Measurements from ENCODE around the gene USP43.
A peak's percentile ranks its signal among the peaks of the same experiment; 100 is the strongest.
"Not testable (repeated sequence)": the region's sequence is repeated elsewhere in the genome, so short reads cannot be mapped to it uniquely, and the experiment has no call there.

Gene USP43, protein sequence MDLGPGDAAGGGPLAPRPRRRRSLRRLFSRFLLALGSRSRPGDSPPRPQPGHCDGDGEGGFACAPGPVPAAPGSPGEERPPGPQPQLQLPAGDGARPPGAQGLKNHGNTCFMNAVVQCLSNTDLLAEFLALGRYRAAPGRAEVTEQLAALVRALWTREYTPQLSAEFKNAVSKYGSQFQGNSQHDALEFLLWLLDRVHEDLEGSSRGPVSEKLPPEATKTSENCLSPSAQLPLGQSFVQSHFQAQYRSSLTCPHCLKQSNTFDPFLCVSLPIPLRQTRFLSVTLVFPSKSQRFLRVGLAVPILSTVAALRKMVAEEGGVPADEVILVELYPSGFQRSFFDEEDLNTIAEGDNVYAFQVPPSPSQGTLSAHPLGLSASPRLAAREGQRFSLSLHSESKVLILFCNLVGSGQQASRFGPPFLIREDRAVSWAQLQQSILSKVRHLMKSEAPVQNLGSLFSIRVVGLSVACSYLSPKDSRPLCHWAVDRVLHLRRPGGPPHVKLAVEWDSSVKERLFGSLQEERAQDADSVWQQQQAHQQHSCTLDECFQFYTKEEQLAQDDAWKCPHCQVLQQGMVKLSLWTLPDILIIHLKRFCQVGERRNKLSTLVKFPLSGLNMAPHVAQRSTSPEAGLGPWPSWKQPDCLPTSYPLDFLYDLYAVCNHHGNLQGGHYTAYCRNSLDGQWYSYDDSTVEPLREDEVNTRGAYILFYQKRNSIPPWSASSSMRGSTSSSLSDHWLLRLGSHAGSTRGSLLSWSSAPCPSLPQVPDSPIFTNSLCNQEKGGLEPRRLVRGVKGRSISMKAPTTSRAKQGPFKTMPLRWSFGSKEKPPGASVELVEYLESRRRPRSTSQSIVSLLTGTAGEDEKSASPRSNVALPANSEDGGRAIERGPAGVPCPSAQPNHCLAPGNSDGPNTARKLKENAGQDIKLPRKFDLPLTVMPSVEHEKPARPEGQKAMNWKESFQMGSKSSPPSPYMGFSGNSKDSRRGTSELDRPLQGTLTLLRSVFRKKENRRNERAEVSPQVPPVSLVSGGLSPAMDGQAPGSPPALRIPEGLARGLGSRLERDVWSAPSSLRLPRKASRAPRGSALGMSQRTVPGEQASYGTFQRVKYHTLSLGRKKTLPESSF

GRCh38 chr17:9644910-9645751 lies at the start of gene USP43:
Gene USP43 (plus strand): TSS chr17:9645517. CDS start chr17:9645633, 116 bp downstream.
- peak in 5 of 10 donors; percentile 13 to 85 (median 28) for DNase-seq
- intact Hi-C loops (cut with DNase I) = no loop called here

DNA sequence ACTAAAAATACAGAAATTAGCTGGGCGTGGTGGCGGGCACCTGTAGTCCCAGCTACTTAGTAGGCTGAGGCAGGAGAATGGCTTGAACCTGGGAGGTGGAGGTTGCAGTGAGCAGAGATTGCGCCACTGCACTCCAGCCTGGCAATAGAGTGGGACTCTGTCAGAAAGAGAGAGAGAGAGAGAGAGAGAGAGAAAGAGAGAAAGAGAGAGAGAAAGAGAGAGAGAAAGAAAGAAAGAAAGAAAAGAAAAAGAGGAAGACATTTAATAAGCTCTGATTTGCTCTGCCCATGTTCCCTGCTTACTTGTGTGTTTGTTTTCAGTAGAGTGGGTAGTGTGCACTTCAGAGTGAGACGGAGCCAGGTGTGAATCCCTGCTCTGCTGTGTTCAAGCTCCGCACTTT lies 47.7 kb upstream of the USP43 start:
- DNase-seq; intact Hi-C loops (cut with DNase I): not testable (repeated sequence)

- intact Hi-C loops (cut with DNase I) = no loop called here
- no peak for DNase-seq
These were observed 46.7 kb upstream of the USP43 start for GRCh38 chr17:9598661-9599060.

GRCh38 chr17:9604583-9604982 lies 40.7 kb upstream of the USP43 start:
- DNase-seq; intact Hi-C loops (cut with DNase I): not testable (repeated sequence)

GRCh38 chr17:9606453-9606852 lies 38.9 kb upstream of the USP43 start:
- no peak for DNase-seq

DNA sequence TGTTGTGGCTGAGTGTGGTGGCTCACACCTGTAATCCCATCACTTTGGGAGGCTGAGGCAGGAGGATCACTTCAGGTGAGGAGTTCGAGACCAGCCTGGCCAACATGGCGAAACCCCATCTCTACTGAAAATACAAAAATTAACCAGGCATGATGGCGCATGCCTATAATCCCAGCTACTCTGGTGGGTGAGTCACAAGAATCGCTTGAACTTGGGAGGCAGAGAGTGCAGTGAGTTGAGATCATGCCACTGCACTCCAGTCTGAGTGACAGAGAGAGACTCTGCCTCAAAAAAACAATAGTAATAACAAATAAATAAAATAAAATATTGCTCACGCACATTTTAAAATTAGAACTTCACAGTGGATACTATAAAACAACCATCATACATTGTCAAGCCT lies 38.3 kb upstream of the USP43 start:
- intact Hi-C loops (cut with DNase I); DNase-seq: not testable (repeated sequence)

More at GRCh38 chr17:9606453-9606852, 38.9 kb upstream of the USP43 start:
- intact Hi-C loops (cut with DNase I) = no loop called here

DNA sequence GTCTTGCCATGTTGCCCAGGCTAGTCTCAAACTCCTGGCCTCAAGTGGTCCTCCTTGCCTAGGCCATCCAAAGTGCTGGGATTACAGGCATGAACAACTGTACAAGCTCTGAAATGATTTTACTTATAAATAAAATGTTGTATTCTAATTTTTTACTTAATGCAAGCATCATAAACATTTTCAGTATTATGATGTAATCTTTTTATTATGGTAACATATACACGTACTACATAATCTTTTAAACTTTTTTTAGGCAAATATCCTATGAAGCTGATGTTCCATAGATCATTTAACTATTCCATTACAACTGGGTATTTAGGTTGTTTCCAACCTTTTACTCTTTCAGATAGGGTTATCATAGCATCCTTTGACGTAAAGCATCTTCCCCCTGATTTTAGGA lies 33.8 kb upstream of the USP43 start:
- DNase-seq = no peak
- intact Hi-C loops (cut with DNase I) = no loop called here

DNA sequence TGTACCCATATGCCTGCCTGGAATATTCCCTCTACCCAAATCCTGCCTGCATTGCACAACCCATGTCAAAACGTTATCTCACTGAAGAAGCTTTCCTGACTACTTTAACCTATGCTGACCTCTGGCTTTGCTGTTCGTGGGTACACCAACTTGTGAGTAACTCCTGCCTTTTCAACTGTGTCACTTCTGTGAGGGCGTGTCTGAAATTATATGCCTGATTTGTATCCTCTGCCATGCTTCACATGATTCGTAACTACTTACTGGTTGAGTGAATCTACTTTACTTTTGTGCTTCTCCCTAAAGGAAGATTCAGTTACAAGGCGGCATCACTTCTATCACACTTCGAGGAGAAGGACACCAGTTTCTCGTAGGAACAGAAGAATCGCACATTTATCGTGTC lies 33.3 kb upstream of the USP43 start:
- DNase-seq = no peak
- intact Hi-C loops (cut with DNase I) = no loop called here

- DNase-seq = no peak
- intact Hi-C loops (cut with DNase I) = no loop called here
These were observed 29.8 kb upstream of the USP43 start for GRCh38 chr17:9615486-9615885.

- intact Hi-C loops (cut with DNase I) = loop anchor here (10.0 kb wide), 1 partner anchor 62 kb away; no protein-coding TSS in a partner anchor
- no peak for DNase-seq
These were observed 22.4 kb upstream of the USP43 start for GRCh38 chr17:9622961-9623360.

DNA sequence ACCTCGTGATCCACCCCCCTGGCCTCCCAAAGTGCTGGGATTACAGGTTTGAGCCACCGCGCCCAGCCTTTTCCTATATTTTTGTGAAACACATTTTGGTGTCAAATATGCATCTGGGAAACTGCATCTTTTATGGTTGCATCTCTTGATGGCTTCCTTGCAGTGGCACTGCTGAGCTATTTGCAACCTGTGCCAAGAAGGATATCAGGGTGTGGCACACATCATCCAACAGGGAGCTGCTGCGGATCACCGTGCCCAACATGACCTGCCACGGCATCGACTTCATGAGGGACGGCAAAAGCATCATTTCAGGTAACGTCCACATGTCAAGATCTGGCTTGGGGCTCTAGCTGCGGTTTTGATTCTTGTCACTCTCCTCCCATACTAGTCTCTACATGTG lies 16.8 kb upstream of the USP43 start:
- peak in 4 of 10 donors; percentile 18 to 84 (median 49) for DNase-seq
- intact Hi-C loops (cut with DNase I) = loop anchor here (10.0 kb wide), 1 partner anchor 56 kb away; no protein-coding TSS in a partner anchor

DNA sequence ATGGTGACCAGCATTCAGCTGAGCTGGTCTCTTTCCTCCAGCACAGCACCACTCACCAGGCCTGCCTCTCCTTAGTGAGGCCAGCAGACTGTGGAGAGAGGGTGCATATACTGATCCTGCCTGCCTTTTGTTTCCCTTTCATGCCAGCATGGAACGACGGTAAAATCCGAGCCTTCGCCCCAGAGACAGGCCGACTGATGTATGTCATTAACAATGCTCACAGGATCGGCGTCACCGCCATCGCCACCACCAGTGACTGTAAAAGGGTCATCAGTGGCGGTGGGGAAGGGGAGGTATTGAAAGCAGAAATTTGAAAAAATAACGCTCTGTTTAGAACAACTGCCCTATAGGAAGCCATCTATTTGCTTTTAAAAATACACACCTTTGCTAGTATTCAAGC lies 12.6 kb upstream of the USP43 start:
- DNase-seq = peak in 2 of 10 donors; percentile 46 to 51
- intact Hi-C loops (cut with DNase I) = no loop called here

GRCh38 chr17:9635340-9635739 lies 10.0 kb upstream of the USP43 start:
- DNase-seq = no peak
- intact Hi-C loops (cut with DNase I) = no loop called here

DNA sequence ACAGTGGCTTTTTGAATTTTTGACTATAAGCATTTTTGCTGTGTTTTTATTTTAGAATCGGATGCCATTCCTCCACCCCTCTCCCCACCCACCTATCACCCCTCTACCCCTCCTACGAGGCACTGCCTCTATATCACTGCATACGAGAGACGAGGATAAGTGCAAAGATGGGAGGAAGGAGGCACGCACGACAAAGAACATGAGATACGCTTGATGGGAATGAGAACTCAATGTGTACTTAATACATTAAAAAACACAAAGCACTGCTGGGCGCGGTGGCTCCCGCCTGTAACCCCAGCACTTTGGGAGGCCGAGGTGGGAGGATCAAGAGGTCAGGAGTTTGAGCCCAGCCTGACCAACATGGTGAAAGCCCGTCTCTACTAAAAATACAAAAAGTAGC lies 8.8 kb upstream of the USP43 start:
- DNase-seq = no peak
- intact Hi-C loops (cut with DNase I) = no loop called here

- DNase-seq; intact Hi-C loops (cut with DNase I): not testable (repeated sequence)
These were observed 4.9 kb upstream of the USP43 start for GRCh38 chr17:9640388-9640787.

GRCh38 chr17:9643611-9644010 lies 1.7 kb upstream of the USP43 start:
- no peak for DNase-seq
- intact Hi-C loops (cut with DNase I) = no loop called here

GRCh38 chr17:9645851-9646545 lies 681 bp downstream of the USP43 start:
- intact Hi-C loops (cut with DNase I) = no loop called here
- peak in 5 of 10 donors; percentile 18 to 86 (median 39) for DNase-seq

DNA sequence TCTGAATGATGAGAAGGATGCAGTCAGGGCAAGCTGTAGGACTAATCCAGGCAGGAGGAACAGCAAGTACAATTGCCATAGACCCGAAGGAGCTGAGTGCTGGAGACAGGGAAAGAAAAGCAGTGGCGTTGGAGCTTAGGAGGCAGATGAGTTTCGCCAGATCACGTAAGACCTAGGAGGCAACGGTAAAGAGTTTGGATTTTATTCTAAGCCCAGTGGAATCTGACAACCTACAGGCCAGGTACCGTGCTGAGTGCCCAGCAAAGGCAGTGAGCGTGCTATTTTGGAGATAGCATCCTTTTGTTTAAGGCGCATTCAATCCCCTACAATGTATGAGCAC lies 1.2 kb downstream of the USP43 start:
- intact Hi-C loops (cut with DNase I) = no loop called here
- no peak for DNase-seq

GRCh38 chr17:9647014-9647413 lies 1.7 kb downstream of the USP43 start:
- intact Hi-C loops (cut with DNase I) = no loop called here
- peak in 1 of 10 donors; percentile 31 for DNase-seq
